IMR-90 (cell line): ENCODE results near the gene AUTS2. TPM values are rescaled to one million over a fixed set of nuclear protein-coding genes. Genes with fewer than 3 reads are reported as not detected.

Experiments
- ATAC-seq: fragments of 200-7000 bp; cut with Tn5 transposase; 2 replicates; pipeline ENCODE4 v1.9.1; 2020; ENCODE audit warnings: low read depth, mild to moderate bottlenecking, moderate library complexity
- BruUV-seq: library from RNA; stranded (reverse); fragments of 400-500 nt; replicated peaks from 2 replicates; lab custom pipeline; 2021; lab: Mats Ljungman, UMichigan
- CTCF ChIA-PET: fragments of 300-600 bp; formaldehyde crosslinking; extraction: SDS; loops from one replicate; lab custom pipeline; 2021; ENCODE audit warnings: antibody characterized with exemption; lab: Yijun Ruan, JAX
- POLR2A ChIA-PET: fragments of 300-600 bp; sonication (Branson Sonifier 250); formaldehyde crosslinking; loops from one replicate; lab custom pipeline; 2022; ENCODE audit warnings: antibody characterized with exemption; ENCODE audit not compliant: unreplicated experiment; lab: Charles Lee
- DNase-seq: peaks from one replicate; pipeline ENCODE4 v3.0.0; 2013
- H2AFZ ChIP-seq: replicated peaks from 2 replicates; pipeline ENCODE3; 2013; ENCODE audit warnings: low read length, mild to moderate bottlenecking; ENCODE audit not compliant: poor library complexity
- H2AK5ac ChIP-seq: 2 replicates; pipeline ENCODE4 v1.6.1; 2013; ENCODE audit warnings: low read depth, low read length, inconsistent platforms
- H2AK9ac ChIP-seq: replicated peaks from 2 replicates; pipeline ENCODE3; 2013; ENCODE audit warnings: mild to moderate bottlenecking, low read depth, low read length, moderate library complexity; ENCODE audit not compliant: poor library complexity
- H2BK120ac ChIP-seq: 2 replicates; pipeline ENCODE4 v1.6.1; 2013; ENCODE audit warnings: low read depth, low read length, inconsistent platforms
- H2BK15ac ChIP-seq: 3 replicates; pipeline ENCODE4 v1.6.1; 2013; ENCODE audit warnings: low read depth, low read length, inconsistent platforms
- H2BK20ac ChIP-seq: 2 replicates; pipeline ENCODE4 v1.6.1; 2013; ENCODE audit warnings: low read depth, mild to moderate bottlenecking, inconsistent platforms, low read length, moderate library complexity
- H2BK5ac ChIP-seq: 2 replicates; pipeline ENCODE4 v1.6.1; 2013; ENCODE audit warnings: mild to moderate bottlenecking, low read depth, low read length, inconsistent platforms; ENCODE audit not compliant: poor library complexity, severe bottlenecking
- H3K14ac ChIP-seq: replicated peaks from 2 replicates; pipeline ENCODE4 v1.6.1; 2013; ENCODE audit warnings: low read depth, low read length, inconsistent platforms
- H3K18ac ChIP-seq: 2 replicates; pipeline ENCODE4 v1.6.1; 2013; ENCODE audit warnings: low read depth, low read length, control low read depth
- H3K23ac ChIP-seq: 2 replicates; pipeline ENCODE4 v1.6.1; 2013; ENCODE audit warnings: low read depth, low read length, inconsistent platforms
- H3K27ac ChIP-seq: 2 replicates; pipeline ENCODE4 v1.5.1; 2013; ENCODE audit warnings: mild to moderate bottlenecking, control low read depth, low read length; ENCODE audit not compliant: insufficient read depth
- H3K27me3 ChIP-seq: 2 replicates; pipeline ENCODE4 v1.6.1; 2013; ENCODE audit warnings: low read length; ENCODE audit not compliant: control insufficient read depth, insufficient read depth
- H3K36me3 ChIP-seq: 2 replicates; pipeline ENCODE4 v1.6.1; 2013; ENCODE audit warnings: low read length, mixed read lengths; ENCODE audit not compliant: control insufficient read depth, insufficient read depth
- H3K4ac ChIP-seq: 2 replicates; pipeline ENCODE4 v1.6.1; 2013; ENCODE audit warnings: low read depth, low read length, inconsistent platforms
- H3K4me1 ChIP-seq: 2 replicates; pipeline ENCODE4 v1.6.1; 2013; ENCODE audit warnings: low read length, mixed read lengths; ENCODE audit not compliant: control insufficient read depth, insufficient read depth
- H3K4me2 ChIP-seq: 2 replicates; pipeline ENCODE4 v1.6.1; 2013; ENCODE audit warnings: low read depth, mild to moderate bottlenecking, control low read depth, low read length, moderate library complexity
- H3K4me3 ChIP-seq: 2 replicates; pipeline ENCODE4 v1.5.1; 2013; ENCODE audit warnings: low read depth, mild to moderate bottlenecking, control low read depth, low read length, moderate library complexity; ENCODE audit not compliant: insufficient read depth
- H3K56ac ChIP-seq: 2 replicates; pipeline ENCODE4 v1.6.1; 2013; ENCODE audit warnings: low read length, inconsistent platforms; ENCODE audit not compliant: insufficient read depth; ENCODE audit errors: extremely low read depth
- H3K79me1 ChIP-seq, 2 experiments: 2 replicates each; pipeline ENCODE4 v1.6.1; 2013; ENCODE audit warnings: low read length in 2 of 2, inconsistent platforms in 1 of 2, low read depth in 1 of 2
- H3K9ac ChIP-seq: 2 replicates; pipeline ENCODE4 v1.6.1; 2013; ENCODE audit warnings: low read depth, low read length, control low read depth
- H3K9me1 ChIP-seq: 2 replicates; pipeline ENCODE4 v1.6.1; 2013; ENCODE audit warnings: low read length, inconsistent platforms; ENCODE audit not compliant: insufficient read depth
- H3K9me3 ChIP-seq: 2 replicates; pipeline ENCODE4 v1.6.1; 2013; ENCODE audit warnings: low read length; ENCODE audit not compliant: control insufficient read depth, insufficient read depth
- H4K20me1 ChIP-seq: 2 replicates; pipeline ENCODE4 v1.6.1; 2013; ENCODE audit warnings: low read length, inconsistent platforms; ENCODE audit not compliant: insufficient read depth
- H4K5ac ChIP-seq: 2 replicates; pipeline ENCODE4 v1.6.1; 2013; ENCODE audit warnings: mild to moderate bottlenecking, low read depth, low read length, control low read depth
- H4K8ac ChIP-seq, 2 experiments: 2 replicates each; pipeline ENCODE4 v1.6.1; 2013; ENCODE audit warnings: low read depth in 2 of 2, low read length in 2 of 2, control low read depth in 1 of 2, inconsistent platforms in 1 of 2
- H4K91ac ChIP-seq: 2 replicates; pipeline ENCODE4 v1.6.1; 2013; ENCODE audit warnings: low read depth, low read length, inconsistent platforms; ENCODE audit not compliant: insufficient read depth
- CEBPB ChIP-seq: IDR thresholded peaks from 2 replicates; pipeline ENCODE4 v1.6.1; 2012; ENCODE audit warnings: low read depth, low read length, improper control_type of control experiment
- CHD1 ChIP-seq: IDR thresholded peaks from 2 replicates; pipeline ENCODE4 v1.6.1; 2012; ENCODE audit warnings: low read depth, low read length, improper control_type of control experiment
- CTCF ChIP-seq: conservative IDR thresholded peaks from 2 replicates; pipeline ENCODE4 v1.5.1; 2012; ENCODE audit warnings: mild to moderate bottlenecking, low read depth, low read length, improper control_type of control experiment
- ELK1 ChIP-seq: fragments of 150-350 bp; IDR thresholded peaks from 2 replicates; pipeline ENCODE4 v1.6.1; 2016; ENCODE audit warnings: low read depth, mild to moderate bottlenecking, low read length, moderate library complexity, borderline replicate concordance
- FOS ChIP-seq: fragments of 150-350 bp; IDR thresholded peaks from 2 replicates; pipeline ENCODE4 v1.6.1; 2016; ENCODE audit warnings: low read depth, low read length
- MAFK ChIP-seq: IDR thresholded peaks from 2 replicates; pipeline ENCODE4 v1.6.1; 2012; ENCODE audit warnings: low read depth, low read length, improper control_type of control experiment
- MAZ ChIP-seq: IDR thresholded peaks from 2 replicates; pipeline ENCODE4 v1.6.1; 2012; ENCODE audit warnings: low read depth, mild to moderate bottlenecking, low read length, improper control_type of control experiment, moderate library complexity, borderline replicate concordance
- MXI1 ChIP-seq: IDR thresholded peaks from 2 replicates; pipeline ENCODE4 v1.6.1; 2012; ENCODE audit warnings: low read depth, mild to moderate bottlenecking, low read length, moderate library complexity, borderline replicate concordance
- POLR2A ChIP-seq: IDR thresholded peaks from 2 replicates; pipeline ENCODE4 v1.6.1; 2012; ENCODE audit warnings: mild to moderate bottlenecking, low read depth, low read length
- RCOR1 ChIP-seq: IDR thresholded peaks from 2 replicates; pipeline ENCODE4 v1.6.1; 2012; ENCODE audit warnings: mild to moderate bottlenecking, low read length, improper control_type of control experiment; ENCODE audit not compliant: insufficient replicate concordance
- RFX5 ChIP-seq: IDR thresholded peaks from 2 replicates; pipeline ENCODE4 v1.8.0; 2012; ENCODE audit warnings: low read depth, mild to moderate bottlenecking, low read length, moderate library complexity
- SMC3 ChIP-seq: fragments of 150-350 bp; IDR thresholded peaks from 2 replicates; pipeline ENCODE4 v1.6.1; 2016; ENCODE audit warnings: low read depth, mild to moderate bottlenecking, antibody characterized with exemption, low read length, moderate library complexity
- WGBS, 2 experiments: methylation state at CpG; one replicate each; pipeline versions ENCODE4 v1.1.5 to v1.1.7; 2013; ENCODE audit warnings: missing lambda C conversion rate in 2 of 2; ENCODE audit not compliant: insufficient read length in 1 of 2; ENCODE audit errors: extremely low coverage in 2 of 2; 5-methylcytosine and 5-hydroxymethylcytosine counted together
- dilution Hi-C: fragments of 300-500 bp; cut with HindIII; formaldehyde crosslinking; loops from one replicate; pipeline ENCODE4 v1.14.3; 2018; ENCODE audit warnings: low sequenced_read_pairs; ENCODE audit not compliant: unreplicated experiment
- in situ Hi-C: fragments of 300-500 bp; cut with MboI; formaldehyde crosslinking; loops from 3 replicates; pipeline ENCODE4 v1.14.3; 2019; ENCODE audit warnings: low sequenced_read_pairs, inconsistent platforms, mixed read lengths
- intact Hi-C: fragments of 100-400 bp; cut with micrococcal nuclease; formaldehyde crosslinking; loops from 2 replicates; pipeline ENCODE4 v1.10.0; 2022
- polyA plus RNA-seq, 3 experiments: library from polyadenylated mRNA; depleted of rRNA; stranded (reverse); fragments of >200 nt; gene quantifications; 2 replicates each; pipeline ENCODE4 v1.2.3, GENCODE V29; 2012; ENCODE audit warnings: low replicate concordance in 1 of 3
- total RNA-seq: library from RNA; depleted of rRNA; stranded (reverse); fragments of >200 nt; gene quantifications from 2 replicates; pipeline ENCODE4 v1.2.3, GENCODE V29; 2012

AUTS2 gene
- total and polyA plus RNA-seq, 2 of the 4 experiments (the other 2 are of a cell fraction): 0.90 to 3.0 TPM

- H2BK20ac ChIP-seq: no peak overlapping the region
- BruUV-seq: no TSS peak
- no peak overlapping the region for H3K27ac ChIP-seq
- no peaks in the 10 kb centered on the region for H3K9me1 ChIP-seq
- H2AK9ac ChIP-seq: no peak overlapping the region
- H3K79me1 ChIP-seq: no peaks in the 10 kb centered on the region
- TF ChIP-seq FOS (no peak), SMC3 (no peak), ELK1 (no peak), CTCF (no peak), RCOR1 (no peak), MAZ (no peak), CHD1 (no peak), MXI1 (no peak), CEBPB (no peak), MAFK (no peak), RFX5 (no peak), POLR2A (no peak)
- H3K18ac ChIP-seq: no peak overlapping the region
- H2BK5ac ChIP-seq: no peak overlapping the region
- H3K4me3 ChIP-seq: no peak overlapping the region
- in situ Hi-C loops (no loop called here), dilution Hi-C loops (no loop called here), intact Hi-C loops (no loop called here)
- H3K9ac ChIP-seq: no peak overlapping the region
- DNase-seq (no peak), ATAC-seq (no peak)
- no peak overlapping the region for H2BK15ac ChIP-seq
- ChIA-PET POLR2A (no interaction called here), CTCF (no interaction called here)
- no peak overlapping the region for H4K8ac ChIP-seq
- H3K4ac ChIP-seq: no peak overlapping the region
- no peak overlapping the region for H2BK120ac ChIP-seq
- H2AFZ ChIP-seq: no peak overlapping the region
- no CpG with 5 or more reads among the region's 8 CpGs for WGBS, 2 experiments
- H3K4me1 ChIP-seq: no peaks in the 10 kb centered on the region
- H3K27me3 ChIP-seq: no peaks in the 10 kb centered on the region
- no peaks in the 10 kb centered on the region for H3K36me3 ChIP-seq
- no peak overlapping the region for H4K91ac ChIP-seq
- H3K23ac ChIP-seq: no peak overlapping the region
- H4K20me1 ChIP-seq: no peaks in the 10 kb centered on the region
- H3K56ac ChIP-seq: no peak overlapping the region
- no peaks in the 10 kb centered on the region for H3K9me3 ChIP-seq
- no peak overlapping the region for H3K14ac ChIP-seq
- no peak overlapping the region for H2AK5ac ChIP-seq
- no peak overlapping the region for H4K5ac ChIP-seq
- no peak overlapping the region for H3K4me2 ChIP-seq
These were observed 812.0 kb downstream of the AUTS2 start for GRCh38 chr7:70410134-70410750.
